ENCODE results near the gene RNF19B. TPM values are rescaled to one million over a fixed set of nuclear protein-coding genes. Genes with fewer than 3 reads are reported as not detected.

RNF19B gene
- total and polyA plus RNA-seq, 2 donors = 8.7 to 15.0 TPM

DNA sequence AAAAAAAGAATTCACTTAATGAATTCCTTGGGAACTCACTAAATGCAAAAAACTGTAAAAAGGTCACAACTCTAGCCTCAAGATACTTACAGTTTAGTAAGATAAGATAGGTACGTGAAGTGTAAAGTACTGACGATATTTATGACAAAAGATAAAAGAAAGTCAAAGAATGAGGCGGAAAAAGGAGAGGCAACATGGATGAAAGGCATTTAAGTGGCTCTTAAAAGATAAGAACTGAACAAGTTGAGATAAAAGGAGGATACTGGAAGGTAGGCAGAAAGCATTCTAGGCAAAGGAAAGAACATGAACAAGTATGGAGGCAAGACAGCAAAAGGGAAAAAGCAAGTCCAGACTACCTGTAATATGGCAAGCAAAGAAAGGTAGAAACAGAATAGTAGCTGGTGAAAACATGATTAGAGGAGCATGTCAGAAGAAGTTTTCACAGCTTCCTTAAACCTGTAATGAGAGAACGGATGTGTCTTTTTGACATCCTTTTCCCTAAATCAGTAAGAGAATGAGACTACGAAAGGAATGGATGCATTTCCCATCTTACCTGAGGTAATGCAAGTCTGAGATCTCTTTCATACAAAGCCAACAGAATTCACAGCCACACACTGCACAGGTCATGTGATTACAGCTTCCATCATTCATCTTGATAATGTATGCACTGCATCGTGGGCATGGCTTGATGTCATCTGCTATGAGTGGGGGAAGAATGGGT is 16.8 kb downstream of the RNF19B start:
- Histone ChIP-seq H3K4me1 (ENCODE audit: insufficient read depth) (no peaks in the 10 kb centered on the region), H3K4me3 (ENCODE audit: low read depth, low read length) (no peak overlapping the region), H3K27ac (ENCODE audit: low read depth) (no peak overlapping the region), H3K36me3 (ENCODE audit: insufficient read depth) (peaks cover 3% of the 10 kb centered on the region)
- 87% methylated on average over 6 of the region's 6 CpGs for WGBS
- DNase-seq (ENCODE audit: extremely low spot score) = no peak

- DNase-seq (ENCODE audit: extremely low spot score) = no peak
- Histone ChIP-seq H3K36me3 (ENCODE audit: insufficient read depth) (peaks cover 3% of the 10 kb centered on the region), H3K27ac (ENCODE audit: low read depth) (no peak overlapping the region), H3K4me1 (ENCODE audit: insufficient read depth) (no peaks in the 10 kb centered on the region), H3K4me3 (ENCODE audit: low read depth, low read length) (no peak overlapping the region)
- WGBS = 57% methylated on average over 2 of the region's 2 CpGs
Observed at GRCh38 chr1:32946413-32946812, 18.2 kb downstream of the RNF19B start.

DNA sequence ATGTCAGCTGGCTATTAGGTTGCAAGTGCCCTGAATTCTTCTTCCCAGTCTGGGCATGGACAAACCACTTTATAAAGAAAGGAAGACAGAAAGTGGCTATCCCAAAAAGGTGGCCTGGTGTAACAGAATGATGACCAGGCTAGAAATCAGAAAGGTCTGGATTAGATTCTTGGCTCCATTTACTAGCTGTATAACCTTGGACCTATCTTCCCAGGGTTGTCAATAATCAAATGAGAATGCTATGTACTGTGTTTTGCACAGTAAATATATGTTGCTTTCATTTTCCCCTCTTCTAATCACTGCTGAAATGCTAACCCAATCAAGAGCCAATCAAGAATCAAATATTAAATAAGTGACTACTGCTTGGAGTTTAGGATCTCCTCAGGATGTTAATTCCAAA is 20.4 kb downstream of the RNF19B start:
- peaks cover 3% of the 10 kb centered on the region for H3K36me3 ChIP-seq (ENCODE audit: insufficient read depth)
- no peak for DNase-seq (ENCODE audit: extremely low spot score)
- H3K27ac ChIP-seq (ENCODE audit: low read depth) = no peak overlapping the region
- H3K4me3 ChIP-seq (ENCODE audit: low read depth, low read length) = no peak overlapping the region
- no peaks in the 10 kb centered on the region for H3K4me1 ChIP-seq (ENCODE audit: insufficient read depth)

DNA sequence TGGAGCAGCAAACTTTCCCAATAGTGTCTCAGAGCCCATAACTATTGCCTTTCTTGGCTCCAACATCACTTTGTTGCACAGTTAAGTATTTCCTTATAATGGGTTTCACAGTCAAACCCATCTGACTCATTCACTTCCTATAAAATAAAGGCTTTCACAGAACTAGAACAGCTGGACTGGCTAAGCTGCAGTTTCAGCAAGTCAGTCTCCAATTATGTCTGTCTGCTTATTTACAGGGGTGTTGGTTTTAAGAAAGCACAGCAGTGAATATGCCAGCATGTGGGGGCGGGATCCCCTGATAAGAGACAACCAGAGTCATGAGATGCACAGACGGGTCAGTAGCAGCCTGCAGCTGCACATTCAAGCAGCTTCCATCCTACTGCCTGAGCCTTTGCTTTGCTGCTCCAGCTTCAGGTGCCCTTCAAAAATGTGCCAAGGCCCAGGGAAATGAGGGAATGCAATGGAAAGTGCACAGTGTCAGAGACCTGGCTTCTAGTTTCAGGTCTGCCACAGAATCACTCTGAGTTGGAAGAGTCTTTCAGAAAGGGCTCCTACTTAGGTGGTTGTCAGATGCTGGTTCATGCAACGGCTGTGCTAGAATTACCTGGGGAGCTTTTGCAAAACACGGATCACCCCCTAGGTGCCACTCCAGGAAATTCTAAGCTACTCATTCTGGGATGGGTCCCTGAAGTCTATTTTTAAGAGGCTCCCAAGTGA is 24.8 kb downstream of the RNF19B start:
- Histone ChIP-seq H3K27ac (ENCODE audit: low read depth) (no peak overlapping the region), H3K36me3 (ENCODE audit: insufficient read depth) (peaks cover 3% of the 10 kb centered on the region)
- 63% methylated on average over 4 of the region's 4 CpGs for WGBS

GRCh38 chr1:32937061-32937460 is 27.5 kb downstream of the RNF19B start:
- no peak overlapping the region for H3K27ac ChIP-seq (ENCODE audit: low read depth)
- no peak for DNase-seq (ENCODE audit: extremely low spot score)
- H3K36me3 ChIP-seq (ENCODE audit: insufficient read depth) = no peaks in the 10 kb centered on the region
- 93% methylated on average over 4 of the region's 4 CpGs for WGBS
- no peaks in the 10 kb centered on the region for H3K4me1 ChIP-seq (ENCODE audit: insufficient read depth)
- H3K4me3 ChIP-seq (ENCODE audit: low read depth, low read length) = no peak overlapping the region

More for the DNA sequence above, 24.8 kb downstream of the RNF19B start:
- no peaks in the 10 kb centered on the region for H3K4me1 ChIP-seq (ENCODE audit: insufficient read depth)
- no peak overlapping the region for H3K4me3 ChIP-seq (ENCODE audit: low read depth, low read length)
- no peak for DNase-seq (ENCODE audit: extremely low spot score)

- no peak overlapping the region for H3K4me3 ChIP-seq (ENCODE audit: low read depth, low read length)
- no peak for DNase-seq (ENCODE audit: extremely low spot score)
- 93% methylated on average over 10 of the region's 10 CpGs for WGBS
- H3K27ac ChIP-seq (ENCODE audit: low read depth) = no peak overlapping the region
- no peaks in the 10 kb centered on the region for H3K4me1 ChIP-seq (ENCODE audit: insufficient read depth)
- H3K36me3 ChIP-seq (ENCODE audit: insufficient read depth) = no peaks in the 10 kb centered on the region
Observed at GRCh38 chr1:32934535-32934934, 30.1 kb downstream of the RNF19B start.

GRCh38 chr1:32933742-32934322 is 30.8 kb downstream of the RNF19B start:
- 29% methylated on average over 3 of the region's 3 CpGs for WGBS
- H3K4me3 ChIP-seq (ENCODE audit: low read depth, low read length) = no peak overlapping the region
- H3K27ac ChIP-seq (ENCODE audit: low read depth) = no peak overlapping the region
- DNase-seq (ENCODE audit: extremely low spot score) = peak; percentile 53
- no peaks in the 10 kb centered on the region for H3K4me1 ChIP-seq (ENCODE audit: insufficient read depth)
- no peaks in the 10 kb centered on the region for H3K36me3 ChIP-seq (ENCODE audit: insufficient read depth)

- H3K4me3 ChIP-seq (ENCODE audit: low read depth, low read length) = no peak overlapping the region
- WGBS = 92% methylated on average over 1 of the region's 1 CpG
- H3K36me3 ChIP-seq (ENCODE audit: insufficient read depth) = no peaks in the 10 kb centered on the region
- H3K27ac ChIP-seq (ENCODE audit: low read depth) = no peak overlapping the region
- no peak for DNase-seq (ENCODE audit: extremely low spot score)
- H3K4me1 ChIP-seq (ENCODE audit: insufficient read depth) = no peaks in the 10 kb centered on the region
Observed at GRCh38 chr1:32931760-32932159, 32.8 kb downstream of the RNF19B start.

GRCh38 chr1:32929366-32929765 is 35.2 kb downstream of the RNF19B start:
- Histone ChIP-seq H3K36me3 (ENCODE audit: insufficient read depth) (no peaks in the 10 kb centered on the region), H3K4me3 (ENCODE audit: low read depth, low read length) (no peak overlapping the region), H3K27ac (ENCODE audit: low read depth) (no peak overlapping the region), H3K4me1 (ENCODE audit: insufficient read depth) (no peaks in the 10 kb centered on the region)
- WGBS = 67% methylated on average over 2 of the region's 2 CpGs
- no peak for DNase-seq (ENCODE audit: extremely low spot score)

GRCh38 chr1:32928715-32929114 is 35.9 kb downstream of the RNF19B start:
- no peak overlapping the region for H3K27ac ChIP-seq (ENCODE audit: low read depth)
- 80% methylated on average over 8 of the region's 8 CpGs for WGBS
- DNase-seq (ENCODE audit: extremely low spot score) = no peak
- H3K4me1 ChIP-seq (ENCODE audit: insufficient read depth) = no peaks in the 10 kb centered on the region
- H3K4me3 ChIP-seq (ENCODE audit: low read depth, low read length) = no peak overlapping the region
- no peaks in the 10 kb centered on the region for H3K36me3 ChIP-seq (ENCODE audit: insufficient read depth)

DNA sequence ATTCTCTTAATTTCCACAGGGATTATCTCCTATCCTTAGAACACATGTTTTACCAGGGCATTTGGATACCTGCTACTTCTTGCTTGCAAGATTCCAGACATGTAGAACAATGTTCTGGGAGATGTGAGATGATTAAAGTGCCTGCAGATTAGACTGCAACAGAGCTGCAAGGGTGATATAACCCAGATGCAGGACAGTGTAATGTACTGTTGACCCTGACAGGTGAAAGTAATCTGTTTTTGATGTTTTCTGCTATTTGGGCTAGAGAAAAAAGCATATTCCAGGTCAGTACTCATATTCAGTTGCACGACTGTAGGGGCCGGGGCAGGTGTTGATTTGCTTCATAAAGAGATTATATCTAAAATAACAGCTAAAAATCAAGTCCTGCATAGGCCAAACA is 36.3 kb downstream of the RNF19B start:
- no peaks in the 10 kb centered on the region for H3K4me1 ChIP-seq (ENCODE audit: insufficient read depth)
- 85% methylated on average over 2 of the region's 2 CpGs for WGBS
- H3K27ac ChIP-seq (ENCODE audit: low read depth) = no peak overlapping the region
- no peaks in the 10 kb centered on the region for H3K36me3 ChIP-seq (ENCODE audit: insufficient read depth)
- no peak for DNase-seq (ENCODE audit: extremely low spot score)
- H3K4me3 ChIP-seq (ENCODE audit: low read depth, low read length) = no peak overlapping the region

GRCh38 chr1:32927441-32927840 is 37.2 kb downstream of the RNF19B start:
- no peak for DNase-seq (ENCODE audit: extremely low spot score)
- no peak overlapping the region for H3K27ac ChIP-seq (ENCODE audit: low read depth)
- H3K4me3 ChIP-seq (ENCODE audit: low read depth, low read length) = no peak overlapping the region
- WGBS = 94% methylated on average over 2 of the region's 2 CpGs
- no peaks in the 10 kb centered on the region for H3K36me3 ChIP-seq (ENCODE audit: insufficient read depth)
- H3K4me1 ChIP-seq (ENCODE audit: insufficient read depth) = no peaks in the 10 kb centered on the region

- WGBS = 86% methylated on average over 6 of the region's 6 CpGs
- no peaks in the 10 kb centered on the region for H3K4me1 ChIP-seq (ENCODE audit: insufficient read depth)
- no peak overlapping the region for H3K27ac ChIP-seq (ENCODE audit: low read depth)
- DNase-seq (ENCODE audit: extremely low spot score) = no peak
- H3K36me3 ChIP-seq (ENCODE audit: insufficient read depth) = no peaks in the 10 kb centered on the region
- H3K4me3 ChIP-seq (ENCODE audit: low read depth, low read length) = no peak overlapping the region
Observed at GRCh38 chr1:32926562-32926961, 38.0 kb downstream of the RNF19B start.

Measured in urinary bladder (tissue), 4 donors.